Tibial nerve (tissue), 4 donors: Measurements from ENCODE around the gene GRID1. TPM values are rescaled to one million over a fixed set of nuclear protein-coding genes. Genes with fewer than 3 reads are reported as not detected.

Experiments
- DNase-seq, 2 donors: peaks; one replicate each; pipeline ENCODE4 v3.0.0-alpha.2; 2019; ENCODE audit warnings: low spot score in 2 of 2
- H3K27ac ChIP-seq, 4 donors: fragments of 200-600 bp; sonication (generic) in 3 of 4; one replicate each; pipeline ENCODE4 v1.5.1; 2017 to 2019; ENCODE audit warnings: mild to moderate bottlenecking in 1 of 4
- H3K27me3 ChIP-seq, 2 donors: fragments of 200-600 bp; sonication (generic) in 1 of 2; one replicate each; pipeline versions ENCODE4 v1.5.1 to v1.6.0; 2017 to 2019
- H3K36me3 ChIP-seq, 3 donors: fragments of 200-600 bp; sonication (generic); one replicate each; pipeline ENCODE4 v1.5.1; 2018 to 2019
- H3K4me1 ChIP-seq, 4 donors: fragments of 200-600 bp; sonication (generic) in 3 of 4; one replicate each; pipeline ENCODE4 v1.5.1; 2017 to 2019
- H3K4me3 ChIP-seq, 4 donors: fragments of 200-600 bp; sonication (generic) in 3 of 4; one replicate each; pipeline ENCODE4 v1.5.1; 2017 to 2019; ENCODE audit warnings: mild to moderate bottlenecking in 1 of 4, moderate library complexity in 1 of 4
- H3K9me3 ChIP-seq, 4 donors: fragments of 200-600 bp; sonication (generic) in 3 of 4; one replicate each; pipeline ENCODE4 v1.5.1; 2017 to 2019
- EP300 ChIP-seq, 2 donors: sonication (generic); formaldehyde crosslinking; IDR thresholded peaks; one replicate each; pipeline ENCODE4 v1.6.1; 2017; ENCODE audit warnings: antibody characterized with exemption in 2 of 2, mild to moderate bottlenecking in 1 of 2
- POLR2A ChIP-seq, 2 donors: fragments of 450-650 bp; IDR thresholded peaks; one replicate each; pipeline ENCODE4 v1.6.1; 2017; ENCODE audit warnings: antibody characterized with exemption in 2 of 2, mild to moderate bottlenecking in 2 of 2, moderate library complexity in 2 of 2
- WGBS, 2 donors: methylation state at CpG; one replicate each; pipeline ENCODE4 v1.1.5; 2018; 5-methylcytosine and 5-hydroxymethylcytosine counted together
- total RNA-seq, 4 donors: library from RNA; depleted of rRNA; stranded (reverse); fragments of >200 nt; gene quantifications; one replicate each; pipeline ENCODE4 v1.1.0, GENCODE V29; 2016
- TF ChIP-seq, protein P1 (sequence below), 5 experiments: fragments of 200-600 bp in 3 of 5; fragments of 450-650 bp in 2 of 5; sonication (generic) in 3 of 5; IDR thresholded peaks; one replicate each; pipeline ENCODE4 v1.5.1; 2016 to 2019; ENCODE audit warnings: antibody characterized with exemption in 5 of 5, mild to moderate bottlenecking in 3 of 5, moderate library complexity in 2 of 5

The GRID1 gene
- total RNA-seq, 4 donors from 2014 or later, result 7.7 to 16.3 (median 10.5) TPM

DNA sequence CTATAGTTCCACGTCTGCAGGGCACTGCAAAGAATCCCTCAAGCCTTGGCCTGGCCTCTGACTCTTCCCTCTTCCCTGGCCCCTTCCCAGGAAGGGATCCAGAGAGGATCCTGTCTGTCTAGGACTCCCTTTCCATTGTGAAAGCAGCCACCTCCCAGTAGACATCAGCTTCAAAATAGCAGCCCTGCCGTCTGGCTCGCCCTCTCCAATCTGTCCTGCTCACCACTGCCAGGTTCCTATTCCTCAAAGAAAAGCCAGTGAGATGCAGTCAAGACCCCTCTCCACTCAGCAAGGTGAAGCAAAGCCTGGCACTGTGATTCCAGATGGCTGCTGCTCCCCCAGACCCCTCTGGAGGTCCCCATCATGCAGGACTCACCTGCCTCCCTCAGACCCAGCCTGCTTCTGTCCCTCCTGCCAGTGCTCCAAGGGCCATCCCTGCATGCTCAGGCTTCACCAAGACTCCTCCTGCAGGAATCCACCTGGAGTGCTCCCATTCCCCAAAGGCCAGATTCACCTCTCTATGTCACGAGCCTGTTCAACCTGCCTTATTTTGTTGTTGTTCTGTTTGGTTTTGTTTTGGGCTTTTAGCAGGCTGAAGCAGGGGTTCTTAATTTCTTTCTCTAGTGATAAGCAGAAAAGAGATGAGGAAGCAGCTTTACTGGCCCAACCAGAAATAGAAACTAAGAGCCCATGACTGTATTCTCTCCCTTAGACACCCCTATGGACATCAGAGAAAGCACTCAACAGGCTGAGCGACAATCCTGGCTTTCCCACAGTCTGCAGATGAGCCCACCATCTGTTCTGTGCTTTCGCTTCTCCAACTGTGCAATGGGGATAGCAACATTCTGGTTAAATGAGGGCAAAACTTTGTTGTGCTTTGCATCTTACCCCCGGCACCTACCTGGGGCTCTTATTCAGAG is 305.1 kb downstream of the GRID1 start:
- TF ChIP-seq, protein P1, sequence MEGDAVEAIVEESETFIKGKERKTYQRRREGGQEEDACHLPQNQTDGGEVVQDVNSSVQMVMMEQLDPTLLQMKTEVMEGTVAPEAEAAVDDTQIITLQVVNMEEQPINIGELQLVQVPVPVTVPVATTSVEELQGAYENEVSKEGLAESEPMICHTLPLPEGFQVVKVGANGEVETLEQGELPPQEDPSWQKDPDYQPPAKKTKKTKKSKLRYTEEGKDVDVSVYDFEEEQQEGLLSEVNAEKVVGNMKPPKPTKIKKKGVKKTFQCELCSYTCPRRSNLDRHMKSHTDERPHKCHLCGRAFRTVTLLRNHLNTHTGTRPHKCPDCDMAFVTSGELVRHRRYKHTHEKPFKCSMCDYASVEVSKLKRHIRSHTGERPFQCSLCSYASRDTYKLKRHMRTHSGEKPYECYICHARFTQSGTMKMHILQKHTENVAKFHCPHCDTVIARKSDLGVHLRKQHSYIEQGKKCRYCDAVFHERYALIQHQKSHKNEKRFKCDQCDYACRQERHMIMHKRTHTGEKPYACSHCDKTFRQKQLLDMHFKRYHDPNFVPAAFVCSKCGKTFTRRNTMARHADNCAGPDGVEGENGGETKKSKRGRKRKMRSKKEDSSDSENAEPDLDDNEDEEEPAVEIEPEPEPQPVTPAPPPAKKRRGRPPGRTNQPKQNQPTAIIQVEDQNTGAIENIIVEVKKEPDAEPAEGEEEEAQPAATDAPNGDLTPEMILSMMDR (IDR thresholded peaks at IDR 0.05), result no peak
- TF ChIP-seq POLR2A (IDR thresholded peaks at IDR 0.05), result no peak
- TF ChIP-seq EP300 (IDR thresholded peaks at IDR 0.05), result no peak
- H3K4me3 ChIP-seq, result no peak overlapping the region

DNA sequence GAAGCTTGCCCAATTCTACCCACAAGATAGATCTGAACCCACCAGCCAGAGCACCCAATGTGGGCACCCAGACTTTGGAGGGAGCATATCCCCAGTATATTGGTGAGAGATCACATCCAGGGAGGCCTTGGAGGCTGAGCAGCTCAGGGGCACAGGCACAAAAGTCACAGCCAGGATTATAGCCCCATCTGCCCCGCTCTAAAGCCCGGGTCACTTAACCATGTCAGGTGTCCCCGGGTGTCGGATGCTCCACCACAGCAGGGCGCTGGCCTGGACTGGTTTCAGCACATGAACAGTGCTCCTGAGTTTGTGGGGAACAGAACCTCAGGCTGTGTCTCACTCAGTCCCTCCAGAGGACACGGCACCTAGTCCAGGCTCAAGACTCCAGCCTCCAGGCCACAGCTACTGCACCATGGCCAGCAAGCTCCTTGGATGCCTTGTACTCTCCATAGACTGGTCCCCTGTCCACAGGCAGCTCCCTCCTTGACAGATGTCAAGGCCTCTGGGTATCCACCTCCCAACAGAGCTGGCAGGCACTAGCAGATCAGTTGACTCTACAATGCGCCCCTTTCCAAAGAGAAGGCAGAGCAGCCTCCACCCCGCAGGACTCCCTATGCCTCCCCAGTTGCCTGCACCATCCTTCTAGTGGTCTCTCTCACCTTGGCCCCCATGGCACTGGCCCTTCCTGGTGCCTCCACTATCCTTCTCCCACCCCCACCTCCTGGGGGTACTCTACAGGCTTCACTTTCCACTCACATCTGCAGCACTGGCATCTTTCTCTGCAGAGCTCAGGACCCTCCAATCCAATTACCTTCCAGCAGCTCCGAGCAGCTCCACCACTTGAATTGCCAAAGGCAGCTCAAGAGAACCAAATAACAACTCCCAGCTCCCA is 306.0 kb downstream of the GRID1 start:
- H3K27ac ChIP-seq, result no peak overlapping the region
- no peak overlapping the region for H3K4me3 ChIP-seq
- no peaks in the 10 kb centered on the region for H3K27me3 ChIP-seq
- no peaks in the 10 kb centered on the region for H3K4me1 ChIP-seq
- DNase-seq, result no peak
- WGBS, 2 donors, result 82 to 85% methylated on average over 4 to 9 of the region's 9 CpGs
- no peaks in the 10 kb centered on the region for H3K36me3 ChIP-seq
- no peaks in the 10 kb centered on the region for H3K9me3 ChIP-seq
- no peak for TF ChIP-seq POLR2A (IDR thresholded peaks at IDR 0.05)
- TF ChIP-seq, protein P1 (IDR thresholded peaks at IDR 0.05), result no peak
- no peak for TF ChIP-seq EP300 (IDR thresholded peaks at IDR 0.05)

More for the DNA sequence above, 305.1 kb downstream of the GRID1 start:
- H3K36me3 ChIP-seq, result no peaks in the 10 kb centered on the region
- 78 to 79% methylated on average over 7 of the region's 7 CpGs for WGBS, 2 donors
- no peaks in the 10 kb centered on the region for H3K9me3 ChIP-seq
- no peaks in the 10 kb centered on the region for H3K27me3 ChIP-seq
- no peaks in the 10 kb centered on the region for H3K4me1 ChIP-seq
- DNase-seq, result no peak
- H3K27ac ChIP-seq, result no peak overlapping the region

DNA sequence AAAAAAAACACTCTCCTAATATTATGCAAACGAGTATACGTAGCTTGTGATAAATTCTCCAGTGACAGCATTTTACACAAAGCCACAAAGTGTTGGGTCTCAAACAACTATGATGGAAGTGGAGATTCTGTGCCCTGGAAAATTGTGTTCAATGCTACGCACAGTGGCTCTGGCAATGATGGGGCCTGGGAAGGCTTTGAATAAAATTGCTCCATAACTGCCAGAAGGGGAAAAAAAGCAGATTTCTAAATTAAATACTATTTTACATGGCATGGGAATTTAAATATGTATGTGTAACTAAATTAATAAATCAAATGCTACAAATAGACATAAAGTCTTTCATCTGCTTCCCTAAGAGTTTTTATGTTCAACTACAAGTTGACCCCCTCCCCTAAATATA is 306.7 kb downstream of the GRID1 start:
- TF ChIP-seq EP300 (IDR thresholded peaks at IDR 0.05) (no peak), POLR2A (IDR thresholded peaks at IDR 0.05) (no peak)
- TF ChIP-seq, protein P1 (IDR thresholded peaks at IDR 0.05), result no peak
- Histone ChIP-seq H3K36me3 (no peaks in the 10 kb centered on the region), H3K9me3 (no peaks in the 10 kb centered on the region), H3K4me3 (no peak overlapping the region), H3K4me1 (no peaks in the 10 kb centered on the region), H3K27me3 (no peaks in the 10 kb centered on the region), H3K27ac (no peak overlapping the region)
- no peak for DNase-seq
- 85 to 87% methylated on average over 3 of the region's 3 CpGs for WGBS, 2 donors

DNA sequence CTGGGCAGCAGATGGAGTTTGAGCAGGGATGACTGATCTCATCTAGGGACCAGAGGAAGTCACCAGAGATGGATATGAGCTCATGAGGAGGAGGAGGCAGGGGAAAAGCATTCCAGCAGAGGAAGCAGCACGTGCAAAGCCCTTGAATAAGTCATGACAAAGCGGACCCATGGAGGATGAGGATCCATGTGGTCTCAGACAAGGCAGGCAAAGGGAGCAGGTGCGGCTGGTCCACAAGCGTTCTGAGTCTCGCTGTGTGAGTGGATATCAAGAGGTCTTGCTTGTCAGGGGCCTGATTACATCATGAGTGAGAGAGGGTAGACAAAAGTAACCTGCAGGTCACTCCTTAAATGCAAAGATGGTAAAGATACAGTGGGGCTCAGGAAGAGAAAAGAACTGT is 307.6 kb downstream of the GRID1 start:
- DNase-seq, result no peak
- 75 to 82% methylated on average over 5 of the region's 5 CpGs for WGBS, 2 donors
- no peak for TF ChIP-seq POLR2A (IDR thresholded peaks at IDR 0.05)
- no peak for TF ChIP-seq EP300 (IDR thresholded peaks at IDR 0.05)
- TF ChIP-seq, protein P1 (IDR thresholded peaks at IDR 0.05), result no peak

More for the DNA sequence above, 307.6 kb downstream of the GRID1 start:
- Histone ChIP-seq H3K4me1 (no peaks in the 10 kb centered on the region), H3K9me3 (no peaks in the 10 kb centered on the region), H3K27ac (no peak overlapping the region), H3K27me3 (no peaks in the 10 kb centered on the region), H3K36me3 (no peaks in the 10 kb centered on the region), H3K4me3 (no peak overlapping the region)
